Dedifferentiated amniotic fluid mesenchymal stem cell (primary cell): ENCODE results near the gene ZCCHC24.
A peak's percentile ranks its signal among the peaks of the same experiment; 100 is the strongest.

Experiments
- DNase-seq: peaks from one replicate; pipeline ENCODE4 v3.0.0-alpha.2; 2016; ENCODE audit errors: extremely low spot score

Gene ZCCHC24

GRCh38 chr10:79384773-79385391, 60.5 kb downstream of the ZCCHC24 start:
- no peak for DNase-seq

DNA sequence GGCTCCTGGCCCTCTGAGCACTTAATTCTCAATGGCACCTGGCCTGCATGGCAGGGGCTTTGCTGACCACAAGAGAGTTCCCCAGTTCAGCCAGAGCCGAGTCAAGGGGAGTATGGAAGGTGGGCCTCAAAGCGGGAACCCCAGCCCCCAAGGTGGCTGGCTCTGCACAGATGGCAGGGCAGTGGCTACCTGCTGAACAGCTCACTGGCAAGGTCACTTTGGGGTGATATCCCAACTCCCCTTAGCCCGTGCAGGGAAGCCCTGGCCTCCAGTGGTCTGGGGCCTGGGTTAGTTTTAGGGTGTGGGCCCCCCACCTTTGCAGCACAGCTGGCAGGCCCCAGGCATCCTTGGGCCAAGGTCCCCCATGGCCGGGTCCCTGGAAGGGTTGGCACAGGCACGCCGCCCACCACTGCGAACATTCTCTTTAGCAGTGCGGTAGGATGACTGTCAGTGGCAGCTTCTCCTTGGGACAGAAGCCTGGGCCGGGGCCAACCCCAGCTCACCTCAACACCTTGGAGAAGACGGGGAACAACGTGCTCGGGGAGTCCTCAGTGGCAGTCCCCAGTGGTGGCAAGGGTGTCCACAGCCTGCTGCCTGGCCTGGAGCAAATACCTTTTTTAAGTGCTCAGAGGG, 61.3 kb downstream of the ZCCHC24 start:
- DNase-seq: no peak

DNA sequence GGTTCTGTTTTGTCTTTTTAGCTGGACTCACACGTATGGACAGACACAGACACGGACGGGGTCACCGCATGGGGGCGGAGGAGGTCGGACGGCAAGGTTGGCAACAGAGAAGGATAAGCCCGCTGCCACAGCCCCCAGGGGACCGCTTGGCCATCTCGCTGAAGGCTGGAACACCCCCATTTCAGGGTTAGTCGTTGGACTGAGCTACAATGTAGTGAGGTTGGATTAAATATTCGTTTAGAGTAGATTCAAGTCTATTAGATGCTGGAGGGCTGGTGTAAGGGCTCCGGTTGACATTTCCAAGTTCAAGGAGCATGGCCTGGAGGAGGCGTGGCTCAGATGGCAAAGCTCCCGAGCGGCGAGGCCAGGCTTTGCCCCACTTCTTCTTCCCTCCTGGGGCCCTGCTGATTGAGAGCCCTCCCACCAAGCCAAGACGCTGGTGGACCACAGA, 62.9 kb downstream of the ZCCHC24 start:
- no peak for DNase-seq

DNA sequence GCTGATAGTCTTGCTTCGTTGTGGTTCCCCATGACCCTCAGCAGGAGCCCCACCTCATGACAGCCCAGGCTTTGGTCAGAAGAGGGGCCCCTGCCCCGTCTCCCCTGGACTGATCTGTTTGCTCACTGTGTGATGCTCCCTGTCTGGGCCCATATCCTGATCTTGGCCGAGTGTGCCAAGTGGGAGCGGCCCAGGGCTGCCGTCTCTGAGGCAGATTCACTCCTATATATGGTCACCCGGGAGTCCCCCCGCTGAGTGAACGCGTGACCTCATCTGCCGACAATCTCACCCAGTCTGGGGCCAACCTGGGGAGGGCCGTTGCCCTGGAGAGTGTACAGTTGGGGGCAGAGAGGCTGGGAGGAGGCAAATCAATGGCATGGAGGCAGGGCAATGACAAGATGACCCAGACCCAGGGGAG, 63.6 kb downstream of the ZCCHC24 start:
- DNase-seq: no peak

DNA sequence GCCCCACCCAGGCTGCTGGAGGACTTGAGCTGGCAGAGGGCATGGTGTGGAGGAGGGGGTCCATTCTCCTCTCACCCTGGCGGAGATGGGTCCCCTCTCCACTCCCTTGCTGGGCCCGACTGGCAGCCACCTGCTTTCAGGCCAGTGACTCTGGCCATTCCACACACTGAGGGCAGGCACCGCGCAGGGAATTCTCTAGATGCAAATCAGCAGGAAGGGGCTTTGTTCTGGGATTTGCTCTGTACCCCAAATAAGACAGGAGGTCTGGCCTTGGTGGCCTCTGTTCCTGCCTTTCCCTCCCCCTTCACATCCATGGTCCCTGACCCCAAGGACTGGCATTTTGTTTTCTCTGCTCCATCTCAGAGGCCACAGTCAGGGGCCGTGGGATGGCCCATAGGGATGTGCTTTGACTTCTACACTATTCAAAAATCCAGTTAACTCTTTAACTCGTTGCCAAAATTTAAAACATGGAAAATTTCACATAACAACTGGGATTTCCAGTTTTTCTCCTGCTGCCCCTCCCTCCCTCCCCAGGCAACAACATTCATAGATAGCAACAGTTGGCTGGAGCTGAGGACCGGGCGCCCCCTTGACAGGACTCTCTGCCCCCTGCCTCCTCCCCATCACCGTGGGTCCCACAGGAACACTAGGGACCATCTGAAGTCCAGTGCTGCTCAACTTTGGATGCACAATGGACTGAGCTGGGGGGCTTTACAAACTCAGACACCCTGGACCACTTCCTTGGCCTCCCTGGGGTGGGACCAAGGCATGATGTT, 64.3 kb downstream of the ZCCHC24 start:
- DNase-seq: no peak

DNA sequence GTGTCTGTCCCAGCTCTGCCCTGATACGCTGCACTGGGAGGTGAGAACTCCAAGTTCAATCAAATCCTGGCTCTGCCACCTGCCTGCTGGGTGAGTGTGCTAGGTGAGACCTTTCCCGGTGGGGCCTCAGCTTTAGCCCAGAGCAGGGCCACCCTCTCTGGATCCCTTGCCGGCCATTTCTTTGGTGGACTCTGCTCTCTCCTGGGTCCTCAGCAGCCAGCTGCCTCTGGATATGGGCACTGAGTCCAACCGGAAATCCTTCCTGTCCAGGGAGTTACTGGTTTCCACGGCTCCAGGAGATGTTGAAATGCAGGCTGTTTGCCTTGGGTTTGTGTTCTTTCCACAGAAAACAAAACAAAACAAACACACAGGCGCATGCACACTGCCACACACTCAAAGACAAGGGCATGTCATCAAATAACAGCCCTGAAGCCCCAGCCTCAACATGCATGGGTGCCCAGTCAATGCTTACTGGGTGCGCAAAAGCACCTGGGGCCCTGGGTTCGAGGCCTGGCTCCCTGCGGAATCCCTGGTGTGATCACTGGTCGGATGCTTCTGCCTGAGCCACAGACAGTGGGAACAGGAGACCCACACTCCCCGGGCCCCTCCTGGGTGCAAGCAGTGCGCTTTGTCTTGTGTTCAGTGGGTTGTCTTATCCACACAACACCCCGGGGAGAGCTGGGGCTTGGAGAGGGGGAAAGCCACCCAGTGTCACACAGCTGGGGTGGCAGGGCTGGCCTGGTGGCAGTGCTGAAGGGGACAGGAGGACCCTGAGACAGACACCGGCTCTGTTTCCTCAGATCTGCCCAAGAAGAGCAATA, 65.1 kb downstream of the ZCCHC24 start:
- peak; percentile 55 for DNase-seq

GRCh38 chr10:79379512-79380124, 65.8 kb downstream of the ZCCHC24 start:
- no peak for DNase-seq

GRCh38 chr10:79378647-79379511, 66.5 kb downstream of the ZCCHC24 start:
- no peak for DNase-seq

DNA sequence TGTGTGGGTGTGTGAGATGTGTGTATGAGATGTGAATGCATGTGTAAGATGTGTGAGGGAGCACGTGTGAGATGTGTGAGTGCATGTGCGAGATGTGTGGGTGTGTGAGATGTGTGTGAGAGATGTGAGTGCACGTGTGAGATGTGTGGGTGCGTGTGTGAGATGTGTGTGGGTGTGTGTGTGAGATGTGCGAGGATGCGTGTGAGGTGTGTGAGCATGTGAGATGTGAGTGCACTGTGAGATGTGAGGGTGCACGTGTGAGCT, 67.1 kb downstream of the ZCCHC24 start:
- no peak for DNase-seq

- no peak for DNase-seq
Measured at GRCh38 chr10:79377557-79378382, 67.7 kb downstream of the ZCCHC24 start.

DNA sequence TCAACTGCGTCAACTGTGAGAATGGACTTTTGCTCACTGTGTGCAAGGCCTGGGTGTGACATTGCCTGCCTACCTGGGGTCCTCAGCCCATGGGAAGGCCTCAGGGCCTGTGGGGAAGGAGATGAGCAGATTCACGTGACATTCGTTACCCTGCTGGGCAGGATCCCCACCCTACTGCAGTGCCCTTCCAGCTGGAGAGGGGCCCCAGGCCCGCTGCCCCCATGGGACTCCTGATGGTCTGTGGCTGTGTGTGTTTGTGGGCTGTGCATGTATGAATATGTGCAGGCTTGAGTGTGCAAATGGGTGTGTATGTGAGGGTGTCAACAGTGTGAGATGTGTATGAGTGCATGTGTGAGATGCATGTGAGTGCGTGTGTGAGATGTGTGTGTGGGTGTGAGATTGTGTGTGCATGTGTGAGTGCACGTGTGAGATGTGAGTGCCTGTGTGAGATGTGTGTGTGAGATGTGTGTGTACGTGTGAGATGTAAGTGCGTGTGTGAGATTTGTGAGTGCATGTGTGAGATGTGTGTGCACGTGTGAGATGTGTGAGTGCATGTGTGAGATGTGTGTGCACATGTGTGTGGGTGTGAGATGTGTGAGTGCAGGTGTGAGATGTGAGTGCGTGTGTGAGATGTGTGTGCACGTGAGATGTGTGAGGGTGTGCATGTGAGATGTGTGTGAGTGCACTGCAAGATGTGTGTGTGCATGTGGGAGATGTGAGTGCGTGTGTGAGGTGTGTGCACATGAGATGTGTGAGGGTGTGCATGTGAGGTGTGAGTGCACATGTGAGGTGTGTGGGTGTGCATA, 68.5 kb downstream of the ZCCHC24 start:
- DNase-seq: no peak

DNA sequence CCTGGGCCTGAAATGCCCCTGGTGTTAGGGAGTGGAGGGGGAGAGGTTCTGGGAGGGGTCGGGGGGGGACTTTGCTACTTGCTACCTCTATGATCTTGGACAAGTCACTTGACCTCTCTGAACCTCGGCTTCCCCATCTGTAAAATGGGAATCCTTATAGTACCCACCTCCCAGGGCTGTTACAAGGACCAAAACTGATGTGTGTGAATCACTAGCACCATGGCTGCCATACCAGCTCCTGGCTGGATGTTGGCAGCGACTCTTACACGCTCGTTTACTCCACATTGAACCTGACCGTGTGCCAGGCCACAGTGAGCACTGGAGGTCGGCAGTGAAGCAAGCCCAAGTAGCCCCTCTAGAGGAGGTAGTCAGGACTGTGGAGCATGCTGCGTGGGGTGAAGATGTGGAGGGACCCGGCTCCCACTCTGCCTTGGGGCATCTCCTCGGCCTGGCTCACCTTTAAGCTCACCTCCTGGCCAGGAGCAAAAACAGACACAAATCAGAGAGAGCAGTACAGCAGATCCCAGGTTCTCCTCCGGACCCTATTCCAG, 69.3 kb downstream of the ZCCHC24 start:
- DNase-seq: no peak

DNA sequence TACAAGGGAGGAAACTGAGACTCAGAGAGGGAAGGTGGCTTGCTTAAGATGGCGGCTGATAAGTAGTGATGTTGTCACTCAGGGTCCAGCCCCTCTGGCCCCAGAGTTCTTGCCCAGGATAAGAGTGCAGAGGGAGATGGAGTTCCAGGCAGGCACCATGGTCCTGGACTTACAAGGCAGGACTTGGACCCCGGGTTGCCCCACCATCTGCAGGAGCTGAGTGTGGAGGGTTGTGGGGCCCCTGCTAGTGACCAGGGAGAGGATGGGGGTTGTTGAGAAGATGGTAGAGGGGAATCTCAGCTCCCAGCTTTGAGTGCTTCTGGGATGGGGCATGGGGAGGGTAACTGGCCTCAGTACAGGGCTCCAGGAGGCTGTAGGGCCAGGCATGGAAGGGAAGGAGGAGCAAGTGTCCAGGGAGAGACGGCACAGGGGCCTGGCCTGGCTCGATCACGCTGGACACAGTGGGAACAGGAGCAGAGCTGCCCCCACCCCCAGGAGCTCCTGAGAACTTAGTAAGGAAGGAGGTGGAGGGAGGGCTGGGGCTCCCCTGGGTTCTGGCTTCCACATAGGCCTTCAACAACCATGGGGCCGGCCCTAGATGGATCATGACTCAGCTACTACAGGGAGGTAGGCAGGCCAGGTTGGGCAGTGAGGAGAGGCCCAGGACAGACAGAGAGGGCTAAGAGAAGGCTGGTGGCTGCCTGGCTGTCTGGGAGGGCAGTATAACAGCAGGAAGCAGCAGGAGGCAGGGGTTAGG, 69.9 kb downstream of the ZCCHC24 start:
- no peak for DNase-seq

- DNase-seq: peak; percentile 68
Measured at GRCh38 chr10:79374312-79375191, 70.9 kb downstream of the ZCCHC24 start.

DNA sequence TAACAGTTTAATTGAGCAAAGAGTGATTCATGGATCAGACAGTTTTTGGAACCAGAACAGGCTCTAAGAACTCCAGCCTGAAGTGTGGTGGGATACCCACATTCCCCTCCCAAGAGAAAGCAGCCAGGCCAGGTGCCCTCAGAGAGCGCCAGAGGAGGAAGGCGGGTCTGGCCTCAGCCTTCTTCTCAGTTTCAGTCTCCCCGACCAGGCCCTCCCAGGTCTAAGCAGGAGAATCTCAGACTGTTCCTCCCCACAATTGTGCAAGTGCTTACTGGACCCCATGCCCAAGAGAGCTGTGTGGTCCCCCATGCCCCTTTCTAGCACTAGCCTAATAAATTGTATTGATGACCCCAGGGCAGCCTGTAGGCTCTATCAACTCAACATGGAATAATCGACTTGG, 72.6 kb downstream of the ZCCHC24 start:
- no peak for DNase-seq

GRCh38 chr10:79367426-79368189, 77.8 kb downstream of the ZCCHC24 start:
- peak; percentile 42 for DNase-seq
